ENCODE measurements around the gene FKBP6. TPM values are rescaled to one million over a fixed set of nuclear protein-coding genes. Genes with fewer than 3 reads are reported as not detected.
A peak's percentile ranks its signal among the peaks of the same experiment; 100 is the strongest.
"Not testable (repeated sequence)": the region's sequence is repeated elsewhere in the genome, so short reads cannot be mapped to it uniquely, and the experiment has no call there.

The FKBP6 gene
- total and polyA plus RNA-seq, 7 experiments from 2014 or later, result 0.24 TPM; not detected in 6

DNA sequence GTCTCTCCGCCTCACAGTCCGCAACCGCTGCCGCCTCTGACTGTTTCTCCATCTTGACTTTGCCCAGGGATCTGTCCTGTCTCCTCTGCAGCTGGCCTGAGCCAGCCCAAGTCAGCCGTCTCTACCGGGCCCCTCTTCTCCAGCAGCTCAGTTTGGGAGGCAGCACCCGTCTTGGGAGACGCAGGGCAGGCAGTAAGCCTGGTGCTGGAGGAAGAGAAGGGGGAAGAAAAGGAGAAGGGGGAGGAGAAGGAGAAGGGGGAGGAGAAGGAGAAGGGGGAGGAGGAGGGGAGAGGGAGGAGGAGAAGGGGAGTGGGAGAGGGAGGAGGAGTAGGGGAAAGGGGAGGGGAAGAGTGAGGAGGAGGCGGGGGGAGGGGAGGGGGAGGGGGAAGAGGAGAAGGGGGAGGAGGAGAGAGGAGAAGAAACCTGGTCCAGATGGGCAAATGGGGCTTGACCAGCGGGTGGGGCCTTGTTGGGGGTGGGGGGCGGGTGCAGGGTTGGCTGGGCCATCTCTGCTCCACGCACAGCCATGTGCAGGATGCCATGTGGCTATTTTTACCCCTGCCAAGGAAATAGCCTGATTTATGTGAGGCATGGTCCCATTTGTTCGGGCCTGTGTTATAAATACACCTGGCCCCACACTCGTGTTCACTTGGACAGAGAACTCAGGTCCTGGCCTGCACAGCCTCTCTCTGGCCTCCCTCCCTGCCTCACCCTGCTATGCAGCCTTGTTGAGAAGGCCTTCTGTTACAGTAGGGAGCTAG lies 69.7 kb downstream of the FKBP6 start:
- intact Hi-C loops (cut with micrococcal nuclease), result no loop called here
- no peaks in the 10 kb centered on the region for H3K4me1 ChIP-seq (ENCODE audit: control insufficient read depth in 2 of 2, insufficient read depth in 2 of 2, low read length in 2 of 2)
- peaks cover 0 to 3% (median 0%) of the 10 kb centered on the region in 11 donors for H3K9me3 Mint-ChIP-seq
- DNase-seq (no peak), ATAC-seq (no peak)
- peaks cover 0 to 5% (median 0%) of the 10 kb centered on the region in 7 donors for H3K4me1 Mint-ChIP-seq
- CTCF ChIA-PET, result no interaction called here
- H3K27ac ChIP-seq (ENCODE audit: low read depth, low read length), result no peak overlapping the region
- no peak overlapping the region for H3K4me3 ChIP-seq (ENCODE audit: low read length)
- no peak overlapping the region for H3K4me3 Mint-ChIP-seq
- H3K36me3 ChIP-seq (ENCODE audit: control insufficient read depth in 2 of 3, insufficient read depth in 3 of 3, low read length in 3 of 3), result no peaks in the 10 kb centered on the region
- H3K9me3 ChIP-seq (ENCODE audit: control insufficient read depth in 2 of 3, low read length in 3 of 3), result no peaks in the 10 kb centered on the region
- H3K27me3 ChIP-seq (ENCODE audit: control insufficient read depth in 2 of 2, insufficient read depth in 2 of 2, low read length in 2 of 2), result no peaks in the 10 kb centered on the region
- H3K27ac Mint-ChIP-seq, result no peak overlapping the region
- peaks cover 0 to 4% (median 0%) of the 10 kb centered on the region in 5 donors for H3K36me3 Mint-ChIP-seq
- POLR2A ChIA-PET, result no interaction called here
- peaks cover 0 to 9% (median 0%) of the 10 kb centered on the region in 5 donors for H3K27me3 Mint-ChIP-seq

DNA sequence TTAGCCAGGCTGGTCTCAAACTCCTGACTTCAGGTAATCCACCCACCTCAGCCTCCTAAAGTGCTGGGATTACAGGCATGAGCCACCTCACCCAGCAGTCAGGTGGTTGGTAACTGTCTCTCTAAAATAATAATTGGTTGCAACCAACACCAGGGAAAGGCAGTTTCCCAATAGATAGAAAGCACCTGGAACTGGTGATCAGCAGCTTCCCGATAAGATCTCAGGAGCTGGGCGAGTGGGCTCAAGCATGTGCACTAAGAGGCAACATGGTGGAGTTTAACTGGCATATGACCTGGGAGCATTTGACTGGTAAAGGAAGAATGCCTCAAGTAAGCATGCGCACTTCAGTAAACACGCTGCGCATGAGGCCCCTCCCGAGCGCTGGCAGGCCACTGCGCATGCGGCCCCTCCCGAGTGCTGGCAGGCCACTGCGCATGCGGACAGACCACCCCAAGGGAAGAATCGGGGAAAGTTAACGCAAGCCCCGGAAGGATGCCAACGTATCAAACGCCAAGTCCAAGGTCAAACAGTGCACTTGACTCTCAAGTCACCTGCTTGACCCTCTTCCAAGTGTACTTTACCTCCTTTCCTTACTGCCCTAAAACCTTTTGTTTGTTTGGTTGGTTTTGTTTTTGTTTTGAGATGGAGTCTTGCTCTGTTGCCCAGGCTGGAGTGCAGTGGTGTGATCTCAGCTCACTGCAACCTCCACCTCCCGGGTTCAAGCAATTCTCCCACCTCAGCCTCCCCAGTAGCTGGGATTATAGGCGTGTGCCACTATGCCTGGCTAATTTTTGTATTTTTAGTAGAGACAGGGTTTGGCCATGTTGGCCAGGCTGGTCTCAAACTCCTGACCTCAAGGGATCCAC lies 71.5 kb downstream of the FKBP6 start:
- POLR2A ChIA-PET; CTCF ChIA-PET; H3K27me3 ChIP-seq (ENCODE audit: control insufficient read depth in 2 of 2, insufficient read depth in 2 of 2, low read length in 2 of 2); H3K4me3 ChIP-seq (ENCODE audit: low read length); H3K9me3 ChIP-seq (ENCODE audit: control insufficient read depth in 2 of 3, low read length in 3 of 3); intact Hi-C loops (cut with micrococcal nuclease); H3K4me1 ChIP-seq (ENCODE audit: control insufficient read depth in 2 of 2, insufficient read depth in 2 of 2, low read length in 2 of 2); H3K4me1 Mint-ChIP-seq; H3K9me3 Mint-ChIP-seq; H3K27ac ChIP-seq (ENCODE audit: low read depth, low read length); H3K36me3 ChIP-seq (ENCODE audit: control insufficient read depth in 2 of 3, insufficient read depth in 3 of 3, low read length in 3 of 3); H3K36me3 Mint-ChIP-seq; H3K27me3 Mint-ChIP-seq: not testable (repeated sequence)
- peak; percentile 41 for ATAC-seq
- peak overlapping the region in 5 of 9 donors; percentile 23 to 93 (median 64) for H3K27ac Mint-ChIP-seq
- peak overlapping the region; percentile 20 to 77 (median 66) for H3K4me3 Mint-ChIP-seq
- peak; percentile 25 to 71 (median 57) for DNase-seq

- H3K27me3 Mint-ChIP-seq; H3K4me3 Mint-ChIP-seq; H3K36me3 ChIP-seq (ENCODE audit: control insufficient read depth in 2 of 3, insufficient read depth in 3 of 3, low read length in 3 of 3); H3K27me3 ChIP-seq (ENCODE audit: control insufficient read depth in 2 of 2, insufficient read depth in 2 of 2, low read length in 2 of 2); H3K4me3 ChIP-seq (ENCODE audit: low read length); H3K27ac ChIP-seq (ENCODE audit: low read depth, low read length); H3K9me3 Mint-ChIP-seq; intact Hi-C loops (cut with micrococcal nuclease); H3K36me3 Mint-ChIP-seq; CTCF ChIA-PET; H3K9me3 ChIP-seq (ENCODE audit: control insufficient read depth in 2 of 3, low read length in 3 of 3); H3K4me1 ChIP-seq (ENCODE audit: control insufficient read depth in 2 of 2, insufficient read depth in 2 of 2, low read length in 2 of 2); ATAC-seq; H3K4me1 Mint-ChIP-seq; DNase-seq; POLR2A ChIA-PET; H3K27ac Mint-ChIP-seq: not testable (repeated sequence)
These were observed 76.9 kb downstream of the FKBP6 start for GRCh38 chr7:73404860-73405259.

Other genes starting within 250 kb of the FKBP6 start
- not detected for gene SPDYE9, start 242.1 kb upstream of the FKBP6 start, total RNA-seq
- under 1 TPM in 1 of 2 donors, not detected in 1; 0.08 TPM for gene SPDYE9, start 242.1 kb upstream of the FKBP6 start, polyA plus RNA-seq
- 10 to 100 TPM; 34.3 to 81.6 (median 46.0) TPM for gene NSUN5, start 19.3 kb upstream of the FKBP6 start, total RNA-seq
- gene NSUN5, start 19.3 kb upstream of the FKBP6 start, polyA plus RNA-seq, result 10 to 100 TPM; 53.2 to 72.5 TPM
- not detected for gene TRIM50, start 79 bp upstream of the FKBP6 start, total RNA-seq
- not detected for gene TRIM50, start 79 bp upstream of the FKBP6 start, polyA plus RNA-seq
- under 1 TPM in 3 of 5 experiments, not detected in 2; 0.15 to 0.24 (median 0.22) TPM for gene FZD9, start 105.6 kb downstream of the FKBP6 start, total RNA-seq
- gene FZD9, start 105.6 kb downstream of the FKBP6 start, polyA plus RNA-seq, result under 1 TPM; 0.07 to 0.18 TPM
- gene BAZ1B, start 194.1 kb downstream of the FKBP6 start, total RNA-seq, result 10 to 100 TPM; 44.7 to 90.3 (median 66.7) TPM
- 10 to 100 TPM; 14.7 to 32.5 TPM for gene BAZ1B, start 194.1 kb downstream of the FKBP6 start, polyA plus RNA-seq
- 100 to 1,000 TPM in 2 of 5 experiments, 10 to 100 TPM in 3; 57.3 to 118 (median 78.6) TPM for gene BCL7B, start 229.5 kb downstream of the FKBP6 start, total RNA-seq
- gene BCL7B, start 229.5 kb downstream of the FKBP6 start, polyA plus RNA-seq, result 10 to 100 TPM; 80.5 to 89.1 TPM

Measured in naive thymus-derived CD4-positive, alpha-beta T cell (primary cell).